Central memory CD4-positive, alpha-beta T cell (primary cell): ENCODE measurements around the gene CHI3L1.

Source experiments
- DNase-seq: peaks from one replicate; pipeline ENCODE4 v3.0.0; 2022

The CHI3L1 gene

GRCh38 chr1:203129501-203130231, 56.8 kb downstream of the CHI3L1 start:
- DNase-seq: no peak
